Esophagus squamous epithelium (tissue), 5 donors: ENCODE results near the gene ADAP1. TPM values are rescaled to one million over a fixed set of nuclear protein-coding genes. Genes with fewer than 3 reads are reported as not detected.
A peak's percentile ranks its signal among the peaks of the same experiment; 100 is the strongest.

Experiments used
- DNase-seq: peaks from one replicate; lab custom pipeline; 2025; lab: John Stamatoyannopoulos, UW
- H3K27ac ChIP-seq, 4 donors: fragments of 200-600 bp; sonication (generic); one replicate each; pipeline ENCODE4 v1.5.1; 2016 to 2019; ENCODE audit warnings: mild to moderate bottlenecking in 1 of 4
- H3K27me3 ChIP-seq, 4 donors: fragments of 200-600 bp; sonication (generic); 1 replicate in 3 of 4; 2 replicates in 1 of 4; pipeline versions ENCODE4 v1.5.1 to v1.6.0; 2017 to 2021; ENCODE audit warnings: antibody characterized with exemption in 1 of 4
- H3K36me3 ChIP-seq, 3 donors: fragments of 200-600 bp; sonication (generic); one replicate each; pipeline ENCODE4 v1.5.1; 2016 to 2019
- H3K4me1 ChIP-seq, 3 donors: fragments of 200-600 bp; sonication (generic); one replicate each; pipeline ENCODE4 v1.5.1; 2017 to 2019
- H3K4me3 ChIP-seq, 4 donors: fragments of 200-600 bp; sonication (generic); 1 replicate in 3 of 4; 2 replicates in 1 of 4; pipeline ENCODE4 v1.5.1; 2016 to 2019; ENCODE audit warnings: mild to moderate bottlenecking in 2 of 4, moderate library complexity in 1 of 4
- H3K9me3 ChIP-seq, 3 donors: fragments of 200-600 bp; sonication (generic); one replicate each; pipeline ENCODE4 v1.5.1; 2016 to 2019
- POLR2A ChIP-seq, 4 donors: fragments of 450-650 bp; IDR thresholded peaks; one replicate each; pipeline ENCODE4 v1.6.1; 2017; ENCODE audit warnings: antibody characterized with exemption in 4 of 4, mild to moderate bottlenecking in 4 of 4, moderate library complexity in 3 of 4
- WGBS, 2 donors: methylation state at CpG; one replicate each; pipeline ENCODE4 v1.1.5; 2018; 5-methylcytosine and 5-hydroxymethylcytosine counted together
- intact Hi-C: fragments of 100-400 bp; cut with DNase I; formaldehyde crosslinking; loops from one replicate; pipeline ENCODE4 v1.15.0; 2022
- total RNA-seq, 4 donors: library from RNA; depleted of rRNA; stranded (reverse); fragments of >200 nt; gene quantifications; one replicate each; pipeline ENCODE4 v1.1.0, GENCODE V29; 2016
- TF ChIP-seq, protein P1 (sequence below), 6 experiments: fragments of 450-650 bp in 4 of 6; fragments of 200-600 bp in 2 of 6; sonication (generic) in 2 of 6; IDR thresholded peaks; one replicate each; pipeline ENCODE4 v1.5.1; 2016 to 2019; ENCODE audit warnings: antibody characterized with exemption in 6 of 6, mild to moderate bottlenecking in 4 of 6, moderate library complexity in 4 of 6
- donor health status: DM: yes; HTN: yes; CAD: no.

The ADAP1 gene
- total RNA-seq, 4 donors from 2014 or later, result 6.0 to 13.7 (median 9.9) TPM

DNA sequence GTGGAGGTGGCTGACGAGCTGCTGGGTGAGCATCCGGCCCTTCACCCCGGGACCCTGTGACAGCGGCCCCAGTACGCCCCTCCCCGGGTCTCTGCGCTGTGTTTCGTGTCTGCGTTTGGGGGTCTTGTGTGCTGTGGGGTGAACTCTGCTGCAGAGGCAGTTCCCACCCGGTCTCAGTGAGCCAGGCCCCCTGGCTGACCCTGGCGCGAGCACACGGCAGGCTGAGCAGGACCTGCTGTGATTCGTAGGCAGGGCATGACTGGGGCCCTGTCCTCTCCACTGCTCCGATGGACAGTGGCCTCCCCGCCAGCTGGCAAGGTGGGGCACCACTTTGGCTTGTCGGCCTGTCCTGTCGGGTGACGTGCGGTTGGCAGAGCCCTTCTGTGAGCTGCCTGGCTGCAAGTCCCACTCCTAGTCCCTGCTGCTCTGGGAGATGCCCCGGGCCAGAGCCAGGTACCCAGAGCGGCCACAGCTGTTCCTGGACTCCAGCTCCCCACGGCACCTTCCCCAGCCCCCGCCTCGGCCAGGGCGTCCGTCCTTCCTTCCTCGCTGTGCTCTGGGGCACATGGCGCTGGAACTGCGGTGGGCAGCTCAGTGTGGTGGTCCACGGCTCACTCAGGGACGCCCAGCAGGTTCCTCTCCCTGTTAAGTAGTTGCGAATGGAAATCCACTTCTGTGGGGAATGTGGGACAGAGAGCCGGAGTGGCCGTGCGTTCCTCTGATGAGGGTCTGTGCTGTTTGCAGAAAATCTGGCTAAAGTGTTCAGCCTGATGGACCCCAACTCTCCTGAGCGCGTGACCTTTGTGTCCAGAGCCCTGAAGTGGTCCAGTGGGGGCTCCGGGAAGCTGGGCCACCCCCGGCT is 67.6 kb downstream of the ADAP1 start:
- no peaks in the 10 kb centered on the region for H3K27me3 ChIP-seq
- H3K4me1 ChIP-seq, result peaks cover 16 to 50% (median 36%) of the 10 kb centered on the region in 3 donors
- no peak for DNase-seq
- TF ChIP-seq POLR2A (IDR thresholded peaks at IDR 0.05), result no peak
- TF ChIP-seq, protein P1, sequence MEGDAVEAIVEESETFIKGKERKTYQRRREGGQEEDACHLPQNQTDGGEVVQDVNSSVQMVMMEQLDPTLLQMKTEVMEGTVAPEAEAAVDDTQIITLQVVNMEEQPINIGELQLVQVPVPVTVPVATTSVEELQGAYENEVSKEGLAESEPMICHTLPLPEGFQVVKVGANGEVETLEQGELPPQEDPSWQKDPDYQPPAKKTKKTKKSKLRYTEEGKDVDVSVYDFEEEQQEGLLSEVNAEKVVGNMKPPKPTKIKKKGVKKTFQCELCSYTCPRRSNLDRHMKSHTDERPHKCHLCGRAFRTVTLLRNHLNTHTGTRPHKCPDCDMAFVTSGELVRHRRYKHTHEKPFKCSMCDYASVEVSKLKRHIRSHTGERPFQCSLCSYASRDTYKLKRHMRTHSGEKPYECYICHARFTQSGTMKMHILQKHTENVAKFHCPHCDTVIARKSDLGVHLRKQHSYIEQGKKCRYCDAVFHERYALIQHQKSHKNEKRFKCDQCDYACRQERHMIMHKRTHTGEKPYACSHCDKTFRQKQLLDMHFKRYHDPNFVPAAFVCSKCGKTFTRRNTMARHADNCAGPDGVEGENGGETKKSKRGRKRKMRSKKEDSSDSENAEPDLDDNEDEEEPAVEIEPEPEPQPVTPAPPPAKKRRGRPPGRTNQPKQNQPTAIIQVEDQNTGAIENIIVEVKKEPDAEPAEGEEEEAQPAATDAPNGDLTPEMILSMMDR (IDR thresholded peaks at IDR 0.05), result no peak
- peak overlapping the region in 3 of 4 donors; percentile 23 to 43 (median 30) for H3K27ac ChIP-seq
- H3K9me3 ChIP-seq, result no peaks in the 10 kb centered on the region
- peaks cover 34 to 62% (median 38%) of the 10 kb centered on the region in 3 donors for H3K36me3 ChIP-seq
- peak overlapping the region in 1 of 4 donors; percentile 37 for H3K4me3 ChIP-seq
- 87 to 88% methylated on average over 7 to 15 of the region's 40 CpGs for WGBS, 2 donors
- intact Hi-C loops, result no loop called here

DNA sequence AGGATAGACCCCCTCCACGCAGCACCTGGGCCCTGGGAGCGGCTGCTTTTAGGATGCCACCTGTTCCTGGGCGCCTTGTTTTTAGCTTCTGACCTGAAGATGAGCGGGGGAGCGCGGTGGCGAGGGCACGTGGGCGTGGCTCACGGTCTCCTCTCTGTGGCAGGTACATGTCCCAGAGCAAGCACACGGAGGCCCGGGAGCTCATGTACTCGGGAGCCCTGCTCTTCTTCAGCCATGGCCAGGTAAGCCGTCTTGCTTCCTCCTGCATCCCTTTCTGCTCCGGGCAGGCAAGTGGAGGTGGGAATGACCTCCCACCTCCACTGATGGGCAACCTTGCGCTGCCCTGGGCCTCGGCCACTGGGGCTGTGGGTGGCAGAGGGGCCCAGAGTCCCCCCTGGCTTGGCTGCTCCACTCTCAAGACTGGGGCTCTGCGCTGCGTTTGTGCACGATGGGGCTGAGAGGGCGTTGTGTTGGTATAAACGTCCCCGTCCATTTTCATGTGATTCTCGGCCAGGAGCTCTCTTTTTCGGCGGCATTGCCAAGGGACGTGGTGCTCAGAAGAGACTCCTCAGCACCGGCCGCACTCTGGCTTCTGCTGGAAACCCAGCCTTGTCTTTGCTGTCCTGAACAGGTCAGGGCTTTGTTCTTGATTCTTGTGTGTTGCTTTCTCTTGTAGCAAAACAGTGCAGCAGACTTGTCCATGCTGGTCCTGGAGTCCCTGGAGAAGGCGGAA is 68.4 kb downstream of the ADAP1 start:
- Histone ChIP-seq H3K4me3 (peak overlapping the region in 1 of 4 donors; percentile 37), H3K4me1 (peaks cover 16 to 55% (median 36%) of the 10 kb centered on the region in 3 donors), H3K9me3 (no peaks in the 10 kb centered on the region), H3K36me3 (peaks cover 26 to 54% (median 31%) of the 10 kb centered on the region in 3 donors), H3K27me3 (no peaks in the 10 kb centered on the region), H3K27ac (peak overlapping the region in 2 of 4 donors; percentile 23 to 30)
- WGBS, 2 donors, result 51 to 69% methylated on average over 8 to 11 of the region's 30 CpGs
- DNase-seq, result no peak
- intact Hi-C loops, result no loop called here
- TF ChIP-seq POLR2A (IDR thresholded peaks at IDR 0.05), result no peak
- TF ChIP-seq, protein P1 (IDR thresholded peaks at IDR 0.05), result no peak

DNA sequence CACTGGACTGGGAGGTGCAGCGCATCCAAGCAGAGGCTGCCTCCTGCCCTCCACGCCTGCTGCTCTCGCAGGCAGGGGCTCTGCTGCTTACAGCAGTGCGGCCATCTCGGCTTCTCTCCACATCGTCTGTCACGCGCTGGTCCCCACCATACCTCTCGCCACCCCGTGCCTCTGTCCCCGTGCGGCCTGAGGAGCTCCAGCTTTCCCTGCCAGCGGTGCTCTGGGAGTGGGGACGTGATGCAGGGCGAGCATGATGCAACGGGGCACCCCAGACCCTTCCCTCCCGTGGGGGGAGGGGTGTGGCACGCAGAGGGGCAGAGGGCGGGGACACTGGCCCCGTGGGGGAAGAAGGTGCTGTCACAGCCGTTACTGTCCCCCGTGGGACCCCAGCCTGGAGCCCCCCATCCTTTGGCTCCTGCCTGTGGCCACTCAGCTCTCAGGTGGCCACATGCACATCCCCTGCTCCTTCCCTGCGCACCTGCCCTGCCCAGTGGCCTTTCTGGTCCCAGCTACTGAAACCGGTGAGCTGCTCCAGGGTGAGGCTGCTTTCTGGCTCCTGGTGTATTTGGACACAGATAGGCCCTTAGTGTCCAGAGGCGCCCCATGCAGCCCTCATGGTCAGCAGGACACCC is 69.1 kb downstream of the ADAP1 start:
- Histone ChIP-seq H3K4me3 (no peak overlapping the region), H3K4me1 (peaks cover 16 to 62% (median 36%) of the 10 kb centered on the region in 3 donors), H3K36me3 (peaks cover 22 to 50% (median 24%) of the 10 kb centered on the region in 3 donors), H3K9me3 (no peaks in the 10 kb centered on the region), H3K27me3 (no peaks in the 10 kb centered on the region), H3K27ac (no peak overlapping the region)
- intact Hi-C loops, result no loop called here
- TF ChIP-seq POLR2A (IDR thresholded peaks at IDR 0.05), result no peak
- TF ChIP-seq, protein P1 (IDR thresholded peaks at IDR 0.05), result no peak
- DNase-seq, result no peak
- WGBS, 2 donors, result 76 to 90% methylated on average over 2 to 10 of the region's 25 CpGs

DNA sequence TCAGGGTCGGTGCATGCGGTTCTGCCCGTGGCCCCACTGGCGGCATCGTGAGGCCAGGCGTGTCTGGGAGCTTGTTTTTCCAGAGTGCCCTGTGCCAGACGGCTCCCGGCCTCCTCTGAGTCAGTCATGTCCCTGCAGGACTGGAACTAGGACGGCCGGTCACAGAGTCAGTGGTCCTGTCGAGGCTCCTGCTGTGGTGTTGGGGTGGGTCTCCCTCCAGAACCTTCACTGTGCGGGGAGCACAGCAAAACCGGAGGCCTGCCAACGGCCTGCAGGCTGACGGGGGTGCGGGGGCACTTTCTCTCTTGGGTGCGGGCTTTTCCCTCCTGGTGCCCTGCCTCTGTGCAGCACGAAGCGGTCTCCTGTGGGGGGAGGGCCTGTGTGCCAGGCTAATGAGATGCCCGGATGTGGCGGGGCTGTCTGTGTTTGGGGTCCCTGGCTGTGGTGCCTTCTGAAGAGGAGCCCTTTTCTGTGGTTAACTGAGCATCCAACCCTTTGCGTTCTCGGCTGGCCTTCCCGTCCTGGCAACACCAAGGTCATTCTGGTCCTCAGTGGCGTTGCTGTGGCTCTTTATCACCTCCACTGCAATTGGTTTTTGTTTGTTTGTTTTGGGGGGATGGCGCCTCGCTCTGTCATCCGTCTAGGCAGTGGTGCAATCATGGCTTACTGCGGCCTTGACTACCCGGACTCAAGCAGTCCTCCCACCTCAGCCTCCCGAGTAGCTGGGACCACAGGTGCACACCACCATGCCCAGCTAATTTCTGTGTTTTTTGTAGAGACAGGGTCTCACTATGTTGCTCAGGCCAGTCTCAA is 70.1 kb downstream of the ADAP1 start:
- WGBS, 2 donors, result 88 to 89% methylated on average over 7 to 12 of the region's 31 CpGs
- no peak for DNase-seq
- peaks cover 17 to 72% (median 37%) of the 10 kb centered on the region in 3 donors for H3K4me1 ChIP-seq

More for the DNA sequence above, 70.1 kb downstream of the ADAP1 start:
- Histone ChIP-seq H3K4me3 (no peak overlapping the region), H3K27ac (peak overlapping the region in 2 of 4 donors; percentile 5 to 22), H3K36me3 (peaks cover 22 to 55% (median 23%) of the 10 kb centered on the region in 3 donors), H3K27me3 (no peaks in the 10 kb centered on the region), H3K9me3 (no peaks in the 10 kb centered on the region)
- no peak for TF ChIP-seq POLR2A (IDR thresholded peaks at IDR 0.05)
- TF ChIP-seq, protein P1 (IDR thresholded peaks at IDR 0.05), result no peak
- intact Hi-C loops, result no loop called here
